ENCODE measurements around the gene PPP4R3B.

PPP4R3B gene

GRCh38 chr2:55519938-55520885, 97.2 kb downstream of the PPP4R3B start:
- in situ Hi-C loops (cut with MboI; ENCODE audit: low sequenced_read_pairs), result no loop called here

GRCh38 chr2:55518841-55519165, 98.6 kb downstream of the PPP4R3B start:
- in situ Hi-C loops (cut with MboI; ENCODE audit: low sequenced_read_pairs), result no loop called here

DNA sequence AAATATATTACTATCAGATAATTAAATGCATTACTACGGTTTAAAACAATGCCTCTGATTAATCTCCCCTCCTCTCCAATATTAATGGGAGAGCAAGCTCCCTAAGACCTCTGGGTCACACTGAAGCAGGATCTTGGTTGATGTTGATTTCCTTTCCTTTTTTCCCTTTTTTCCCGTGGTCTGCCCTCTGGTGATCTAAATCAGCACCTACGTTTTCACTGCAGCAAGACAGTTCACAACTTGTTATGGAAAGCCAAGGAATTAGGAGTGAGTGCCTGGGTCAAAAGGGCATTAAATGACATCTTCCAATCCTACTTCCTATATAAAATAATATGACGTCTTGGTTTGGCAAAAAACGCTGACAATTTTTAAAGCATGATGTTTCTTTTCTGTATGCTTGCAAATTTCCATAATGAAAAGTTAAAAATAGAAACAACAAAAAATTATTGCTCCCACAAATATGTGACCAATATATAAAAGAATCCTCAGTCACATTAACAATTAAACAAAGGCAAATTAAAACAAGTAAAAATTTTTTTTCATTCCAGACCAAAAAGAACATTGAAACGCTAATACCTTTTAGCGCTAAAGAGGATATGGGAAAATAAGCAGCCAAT, 105.8 kb downstream of the PPP4R3B start:
- in situ Hi-C loops (cut with MboI; ENCODE audit: low sequenced_read_pairs), result no loop called here

DNA sequence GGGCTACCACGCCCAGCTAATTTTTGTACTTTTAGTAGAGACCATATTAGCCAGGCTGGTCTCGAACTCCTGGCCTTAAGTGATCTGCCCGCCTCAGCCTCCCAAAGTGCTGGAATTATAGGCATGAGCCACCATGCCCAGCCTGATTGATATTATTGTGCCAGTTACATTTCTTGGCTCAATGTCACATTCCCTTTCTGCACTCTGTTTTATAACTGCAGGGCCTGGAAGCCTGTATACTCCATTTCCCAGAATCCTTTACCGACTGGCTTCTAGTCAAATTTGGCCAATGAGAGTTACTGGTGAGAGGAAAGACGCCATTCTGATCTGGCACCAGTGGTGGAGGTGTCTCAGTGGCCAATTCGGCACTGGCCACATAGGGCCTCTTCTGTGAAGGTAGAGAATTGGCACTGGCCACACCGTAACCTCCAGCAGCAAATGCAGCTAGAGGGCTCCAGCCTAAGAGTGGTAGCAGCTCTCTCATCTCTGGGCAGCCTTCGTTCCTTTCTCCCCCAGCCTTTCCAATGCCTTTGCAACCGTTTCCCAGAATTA, 114.8 kb downstream of the PPP4R3B start:
- in situ Hi-C loops (cut with MboI; ENCODE audit: low sequenced_read_pairs), result no loop called here

DNA sequence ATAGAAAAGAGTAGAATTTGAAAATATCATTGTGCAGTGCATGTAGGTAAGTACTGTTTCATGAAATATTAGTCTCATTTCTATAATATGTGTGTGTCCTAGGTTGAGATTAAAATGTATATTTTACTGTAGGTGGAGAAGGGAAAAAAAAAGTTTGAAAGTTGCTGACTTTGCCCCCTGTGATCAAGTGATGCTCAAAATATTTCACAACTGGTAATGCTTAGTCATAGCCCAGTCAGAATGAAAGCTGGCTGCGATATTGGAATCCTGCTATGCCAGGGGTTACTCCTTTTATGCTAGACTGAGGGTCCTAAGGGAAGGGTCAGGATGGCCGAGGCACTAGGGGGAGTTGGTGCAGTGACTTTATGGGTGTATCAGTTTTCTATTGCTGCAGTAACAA, 117.4 kb downstream of the PPP4R3B start:
- in situ Hi-C loops (cut with MboI; ENCODE audit: low sequenced_read_pairs), result no loop called here

GRCh38 chr2:55498582-55498981, 118.8 kb downstream of the PPP4R3B start:
- in situ Hi-C loops (cut with MboI; ENCODE audit: low sequenced_read_pairs), result no loop called here
